ENCODE results near the gene ZNF350.
"Not testable (repeated sequence)": the region's sequence is repeated elsewhere in the genome, so short reads cannot be mapped to it uniquely, and the experiment has no call there.

The ZNF350 gene

GRCh38 chr19:51975787-51976186 lies 10.9 kb downstream of the ZNF350 start:
- in situ Hi-C loops (cut with HindIII; ENCODE audit: low sequenced_read_pairs) = not testable (repeated sequence)

GRCh38 chr19:51971624-51972023 lies 15.0 kb downstream of the ZNF350 start:
- in situ Hi-C loops (cut with HindIII; ENCODE audit: low sequenced_read_pairs) = no loop called here

GRCh38 chr19:51970718-51971117 lies 15.9 kb downstream of the ZNF350 start:
- in situ Hi-C loops (cut with HindIII; ENCODE audit: low sequenced_read_pairs) = no loop called here

GRCh38 chr19:51965583-51965982 lies 21.1 kb downstream of the ZNF350 start:
- in situ Hi-C loops (cut with HindIII; ENCODE audit: low sequenced_read_pairs) = no loop called here

GRCh38 chr19:51960621-51961233 lies 25.9 kb downstream of the ZNF350 start:
- in situ Hi-C loops (cut with HindIII; ENCODE audit: low sequenced_read_pairs) = not testable (repeated sequence)

- in situ Hi-C loops (cut with HindIII; ENCODE audit: low sequenced_read_pairs) = no loop called here
Observed at GRCh38 chr19:51959791-51960190, 26.8 kb downstream of the ZNF350 start.

GRCh38 chr19:51957846-51958245 lies 28.8 kb downstream of the ZNF350 start:
- in situ Hi-C loops (cut with HindIII; ENCODE audit: low sequenced_read_pairs) = not testable (repeated sequence)

GRCh38 chr19:51948975-51949374 lies 37.7 kb downstream of the ZNF350 start:
- in situ Hi-C loops (cut with HindIII; ENCODE audit: low sequenced_read_pairs) = no loop called here

- in situ Hi-C loops (cut with HindIII; ENCODE audit: low sequenced_read_pairs) = no loop called here
Observed at GRCh38 chr19:51946602-51947001, 40.0 kb downstream of the ZNF350 start.

GRCh38 chr19:51944798-51945552 lies 41.7 kb downstream of the ZNF350 start:
- in situ Hi-C loops (cut with HindIII; ENCODE audit: low sequenced_read_pairs) = no loop called here

- in situ Hi-C loops (cut with HindIII; ENCODE audit: low sequenced_read_pairs) = no loop called here
Observed at GRCh38 chr19:51938936-51939335, 47.7 kb downstream of the ZNF350 start.

- in situ Hi-C loops (cut with HindIII; ENCODE audit: low sequenced_read_pairs) = no loop called here
Observed at GRCh38 chr19:51931921-51932320, 54.7 kb downstream of the ZNF350 start.

- in situ Hi-C loops (cut with HindIII; ENCODE audit: low sequenced_read_pairs) = no loop called here
Observed at GRCh38 chr19:51927859-51928258, 58.8 kb downstream of the ZNF350 start.

GRCh38 chr19:51926784-51927741 lies 59.6 kb downstream of the ZNF350 start, which contains the start of gene ZNF613:
Gene ZNF613 (plus strand): TSS chr19:51927472. CDS start chr19:51936221, 8,749 bp downstream.
- in situ Hi-C loops (cut with HindIII; ENCODE audit: low sequenced_read_pairs) = no loop called here

GRCh38 chr19:51926426-51926783 lies 60.2 kb downstream of the ZNF350 start:
- in situ Hi-C loops (cut with HindIII; ENCODE audit: low sequenced_read_pairs) = no loop called here

GRCh38 chr19:51921949-51922348 lies 64.7 kb downstream of the ZNF350 start:
- in situ Hi-C loops (cut with HindIII; ENCODE audit: low sequenced_read_pairs) = no loop called here

- in situ Hi-C loops (cut with HindIII; ENCODE audit: low sequenced_read_pairs) = no loop called here
Observed at GRCh38 chr19:51919606-51920005, 67.0 kb downstream of the ZNF350 start.

GRCh38 chr19:51916167-51916566 lies 70.5 kb downstream of the ZNF350 start:
- in situ Hi-C loops (cut with HindIII; ENCODE audit: low sequenced_read_pairs) = no loop called here

GRCh38 chr19:51915324-51915867 lies 71.2 kb downstream of the ZNF350 start:
- in situ Hi-C loops (cut with HindIII; ENCODE audit: low sequenced_read_pairs) = no loop called here

Data from endothelial cell of hepatic sinusoid (primary cell).